GM19240 (cell line): ENCODE measurements around the gene SETD3.

Source experiments
- DNase-seq: peaks from one replicate; pipeline ENCODE4 v3.0.0; 2011; ENCODE audit warnings: low spot score; ENCODE audit not compliant: insufficient read length

The SETD3 gene

GRCh38 chr14:99460793-99461192 lies 19.9 kb downstream of the SETD3 start:
- no peak for DNase-seq

- no peak for DNase-seq
Measured at GRCh38 chr14:99459481-99460100, 21.1 kb downstream of the SETD3 start.

- DNase-seq, result no peak
Measured at GRCh38 chr14:99454246-99454645, 26.4 kb downstream of the SETD3 start.

GRCh38 chr14:99452968-99453367 lies 27.7 kb downstream of the SETD3 start:
- no peak for DNase-seq

GRCh38 chr14:99451234-99451633 lies 29.4 kb downstream of the SETD3 start:
- DNase-seq, result no peak

- no peak for DNase-seq
Measured at GRCh38 chr14:99450266-99450665, 30.4 kb downstream of the SETD3 start.

- DNase-seq, result no peak
Measured at GRCh38 chr14:99447739-99448138, 32.9 kb downstream of the SETD3 start.

GRCh38 chr14:99445931-99446330 lies 34.7 kb downstream of the SETD3 start:
- no peak for DNase-seq

GRCh38 chr14:99441918-99442317 lies 38.7 kb downstream of the SETD3 start:
- DNase-seq, result no peak

- DNase-seq, result no peak
Measured at GRCh38 chr14:99441157-99441870, 39.3 kb downstream of the SETD3 start.

GRCh38 chr14:99440278-99440677 lies 40.4 kb downstream of the SETD3 start:
- no peak for DNase-seq

GRCh38 chr14:99437706-99438105 lies 43.0 kb downstream of the SETD3 start:
- no peak for DNase-seq

GRCh38 chr14:99436247-99437180 lies 44.1 kb downstream of the SETD3 start:
- DNase-seq, result no peak

- no peak for DNase-seq
Measured at GRCh38 chr14:99435327-99435726, 45.3 kb downstream of the SETD3 start.

GRCh38 chr14:99432485-99432884 lies 48.2 kb downstream of the SETD3 start:
- no peak for DNase-seq

GRCh38 chr14:99431986-99432385 lies 48.7 kb downstream of the SETD3 start:
- DNase-seq, result no peak

- no peak for DNase-seq
Measured at GRCh38 chr14:99430491-99430890, 50.2 kb downstream of the SETD3 start.

- DNase-seq, result no peak
Measured at GRCh38 chr14:99427632-99428300, 52.9 kb downstream of the SETD3 start.

GRCh38 chr14:99426813-99427346 lies 53.8 kb downstream of the SETD3 start:
- no peak for DNase-seq

GRCh38 chr14:99426265-99426664 lies 54.4 kb downstream of the SETD3 start:
- DNase-seq, result no peak

- no peak for DNase-seq
Measured at GRCh38 chr14:99425272-99425681, 55.4 kb downstream of the SETD3 start.
